K562 (cell line): Measurements from ENCODE around the gene NLE1. TPM values are rescaled to one million over a fixed set of nuclear protein-coding genes. Genes with fewer than 3 reads are reported as not detected.
A peak's percentile ranks its signal among the peaks of the same experiment; 100 is the strongest.

Source experiments
- ATAC-seq: fragments of 200-7000 bp; cut with Tn5 transposase; 3 replicates; pipeline ENCODE4 v1.9.1; 2020; ENCODE audit warnings: moderate library complexity
- BruUV-seq: library from RNA; stranded (reverse); fragments of 400-500 nt; replicated peaks from 2 replicates; lab custom pipeline; 2021; lab: Mats Ljungman, UMichigan
- CTCF ChIA-PET: fragments of 300-600 bp; formaldehyde crosslinking; extraction: SDS; loops from one replicate; lab custom pipeline; 2021; ENCODE audit warnings: low intra/inter-chr PET ratio; lab: Yijun Ruan, JAX
- POLR2A ChIA-PET: fragments of 300-600, 350-650 bp; sonication (Branson Sonifier 250); formaldehyde crosslinking; extraction: SDS; loops from one replicate; lab custom pipeline; 2021; ENCODE audit warnings: antibody characterized with exemption, inconsistent platforms; lab: Yijun Ruan, JAX
- DNase-seq, 4 experiments: peaks; one replicate each; pipeline versions ENCODE4 v3.0.0 to v3.0.0-alpha.2; 2011 to 2018; ENCODE audit warnings: low spot score in 3 of 4, mixed read lengths in 3 of 4; ENCODE audit errors: extremely low read depth in 1 of 4
- FAIRE-seq: peaks from 2 replicates; lab custom pipeline; 2011; peaks lifted over from hg19 to GRCh38; lab: Jason Lieb, UNC
- H2AFZ ChIP-seq: 2 replicates; pipeline ENCODE4 v1.6.0; 2011; ENCODE audit warnings: low read depth, low read length, control low read depth, inconsistent platforms
- H3K27ac ChIP-seq: fragments of 200-600 bp; 3 replicates; pipeline ENCODE4 v1.8.0; 2011; ENCODE audit warnings: low read depth, mild to moderate bottlenecking, control low read depth, inconsistent platforms, low read length, moderate library complexity, mixed read lengths; ENCODE audit errors: extremely low read depth
- H3K27me3 ChIP-seq, 2 experiments: fragments of 300-600 bp in 1 of 2; 2 replicates in 1 of 2; 3 replicates in 1 of 2; pipeline versions ENCODE4 v1.6.0 to v1.8.0; 2011; ENCODE audit warnings: inconsistent platforms in 2 of 2, low read length in 2 of 2, mild to moderate bottlenecking in 1 of 2, mixed read lengths in 1 of 2, moderate library complexity in 1 of 2; ENCODE audit not compliant: control insufficient read depth in 2 of 2, insufficient read depth in 2 of 2
- H3K36me3 ChIP-seq: fragments of 300-600 bp; 3 replicates; pipeline ENCODE4 v1.8.0; 2011; ENCODE audit warnings: mild to moderate bottlenecking, low read length, inconsistent platforms; ENCODE audit not compliant: control insufficient read depth, insufficient read depth
- H3K4me1 ChIP-seq, 2 experiments: fragments of 200-600 bp in 1 of 2; replicated peaks in 1 of 2; 2 replicates in 1 of 2; 3 replicates in 1 of 2; pipeline versions ENCODE4 v1.5.1 to v1.8.0; 2011; ENCODE audit warnings: inconsistent platforms in 2 of 2, low read length in 2 of 2, mild to moderate bottlenecking in 1 of 2, mixed read lengths in 1 of 2, moderate library complexity in 1 of 2; ENCODE audit not compliant: control insufficient read depth in 2 of 2, insufficient read depth in 2 of 2
- H3K4me2 ChIP-seq: 2 replicates; pipeline ENCODE4 v1.6.1; 2011; ENCODE audit warnings: low read length, control low read depth, inconsistent platforms, mixed read lengths; ENCODE audit not compliant: insufficient read depth
- H3K4me3 ChIP-seq: fragments of 200-600 bp; sonication (generic), shearing (Covaris generic); 2 replicates; pipeline ENCODE4 v1.5.1; 2016; ENCODE audit warnings: control low read depth, inconsistent platforms
- H3K79me2 ChIP-seq: fragments of 200-600 bp; 3 replicates; pipeline ENCODE4 v1.8.0; 2011; ENCODE audit warnings: low read length, inconsistent platforms; ENCODE audit not compliant: control insufficient read depth, insufficient read depth
- H3K9ac ChIP-seq, 2 experiments: 2 replicates each; pipeline versions ENCODE4 v1.6.0 to v1.6.1; 2011; ENCODE audit warnings: low read depth in 2 of 2, low read length in 2 of 2, control low read depth in 1 of 2, inconsistent platforms in 1 of 2, mild to moderate bottlenecking in 1 of 2, mixed read lengths in 1 of 2; ENCODE audit not compliant: insufficient read depth in 1 of 2
- H3K9me1 ChIP-seq: one replicate; pipeline ENCODE4 v1.6.0; 2011; ENCODE audit warnings: inconsistent platforms, mild to moderate bottlenecking, low read length, moderate library complexity; ENCODE audit not compliant: control insufficient read depth, insufficient read depth
- H3K9me3 ChIP-seq: replicated peaks from 2 replicates; pipeline ENCODE4 v1.5.1; 2011; ENCODE audit warnings: low read depth, low read length, inconsistent platforms; ENCODE audit not compliant: control insufficient read depth, insufficient read depth
- H4K20me1 ChIP-seq: replicated peaks from 2 replicates; pipeline ENCODE4 v1.6.1; 2011; ENCODE audit warnings: low read length, inconsistent platforms, mixed read lengths; ENCODE audit not compliant: control insufficient read depth, insufficient read depth
- CEBPB ChIP-seq: fragments of 450-650 bp; IDR thresholded peaks from 2 replicates; pipeline ENCODE4 v1.6.1; 2016; ENCODE audit warnings: missing genetic modification characterization, missing compliant biosample characterization
- CEBPG ChIP-seq, 3 experiments: fragments of 200-800 bp in 1 of 3; sonication (Bioruptor generic) in 1 of 3; sonication (generic) in 1 of 3; formaldehyde crosslinking in 1 of 3; IDR thresholded peaks in 2 of 3; conservative IDR thresholded peaks in 1 of 3; 2 replicates each; pipeline versions ENCODE4 v1.6.1 to v1.8.0; 2016 to 2022; ENCODE audit warnings: missing compliant biosample characterization in 2 of 3, missing genetic modification characterization in 2 of 3, mild to moderate bottlenecking in 1 of 3, missing genetic modification reagents in 1 of 3
- CXXC5 ChIP-seq: fragments of 250-450 bp; sonication (Bioruptor Pico); IDR thresholded peaks from 2 replicates; pipeline ENCODE4 v1.8.0; 2022; ENCODE audit warnings: inconsistent platforms, mild to moderate bottlenecking, moderate library complexity
- MCM5 ChIP-seq: fragments of 450-650 bp; IDR thresholded peaks from 2 replicates; pipeline ENCODE4 v1.6.1; 2016; ENCODE audit warnings: low read depth
- TBP ChIP-seq: optimal IDR thresholded peaks from 2 replicates; pipeline ENCODE3; 2011; ENCODE audit warnings: low read depth, low read length, improper control_type of control experiment
- WGBS: fragments of 100-300 bp; shearing (Covaris generic); methylation state at CpG from one replicate; pipeline ENCODE4 v1.1.6; 2016; ENCODE audit warnings: low coverage, mixed read lengths; ENCODE audit not compliant: insufficient coverage; ENCODE audit errors: missing lambda C conversion rate; 5-methylcytosine and 5-hydroxymethylcytosine counted together
- in situ Hi-C: fragments of 300-500 bp; cut with MboI; formaldehyde crosslinking; loops from 4 replicates; pipeline ENCODE4 v1.15.0; 2018; ENCODE audit warnings: inconsistent platforms, mixed read lengths
- intact Hi-C: fragments of 100-400 bp; cut with micrococcal nuclease; formaldehyde crosslinking; loops from 2 replicates; pipeline ENCODE4 v1.14.2; 2022
- polyA plus RNA-seq, 8 experiments: library from polyadenylated mRNA; depleted of rRNA in 4 of 8; stranded (reverse) in 5 of 8; unstranded in 3 of 8; fragments of >200 nt; fragmentation: Nextera tagmentation in 2 of 8; fragmentation: Illumina TruSeq in 1 of 8; extraction: Ambion mirVana in 2 of 8; extraction: Trizol in 1 of 8; gene quantifications; 2 replicates each; pipeline versions ENCODE4 v1.2.1 to v1.2.3, GENCODE V29; 2011 to 2014; ENCODE audit warnings: inconsistent platforms in 1 of 8, missing spikeins in 1 of 8
- total RNA-seq, 7 experiments: library from RNA; depleted of rRNA in 6 of 7; stranded (reverse); fragments of >200 nt in 6 of 7; fragmentation: Illumina TruSeq in 2 of 7; extraction: Trizol in 2 of 7; gene quantifications; 2 replicates each; pipeline versions ENCODE4 v1.2.1 to v1.2.3, GENCODE V29; 2011 to 2021; ENCODE audit warnings: low replicate concordance in 1 of 7

NLE1 gene
- total and polyA plus RNA-seq, 9 of the 15 experiments (the other 6 are each of a cell fraction or from before 2014, with no cell fraction given): 3.8 to 69.0 (median 29.4) TPM

DNA sequence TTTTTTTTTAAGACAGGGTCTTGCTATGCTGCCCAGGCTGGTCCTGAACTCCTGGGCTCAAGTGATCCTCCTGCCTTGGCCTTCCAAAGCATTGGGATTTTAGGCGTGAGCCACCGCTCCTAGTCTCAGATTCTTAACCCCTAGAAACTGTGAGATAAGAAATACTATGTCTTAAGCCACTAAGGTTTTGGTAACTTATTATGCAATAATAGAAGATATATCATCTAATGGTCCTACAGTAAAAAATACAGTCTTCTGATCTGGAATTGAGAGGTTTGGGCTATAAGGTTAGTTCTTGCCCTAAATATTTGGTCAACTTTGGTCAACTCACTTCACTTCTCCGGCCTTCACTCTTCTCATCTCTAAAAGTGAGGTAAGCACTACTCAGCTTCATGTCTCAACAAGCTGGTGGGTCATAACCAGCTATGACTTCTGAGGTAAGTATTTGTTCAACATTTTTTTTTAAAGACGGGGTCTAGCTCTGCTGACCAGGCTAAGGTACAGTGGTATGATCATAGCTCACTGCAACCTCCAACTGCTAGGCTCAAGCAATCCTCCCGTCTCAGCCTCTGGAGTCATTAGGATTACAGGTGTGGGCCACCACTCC, 37.2 kb downstream of the NLE1 start:
- no TSS peak for BruUV-seq
- TF ChIP-seq CEBPG (CRISPR knock-in tag; IDR thresholded peaks at IDR 0.05) (no peak), CEBPG (tag; conservative IDR thresholded peaks at IDR 0.05 in 1 of 2, IDR thresholded peaks at IDR 0.05 in 1 of 2) (peak in 1 of 2 experiments; percentile 61; a peak in 1 of 4 replicates), CXXC5 (CRISPR knock-in tag) (no peak), MCM5 (no peak), TBP (no peak), CEBPB (peak; percentile 51)
- peaks cover 43% of the 10 kb centered on the region; the same call in 2 of the 3 replicates for H3K36me3 ChIP-seq
- no peaks in the 10 kb centered on the region; a peak in 1 of 5 replicates for H3K4me1 ChIP-seq
- H3K4me2 ChIP-seq: no peak overlapping the region
- H3K9me3 ChIP-seq: no peaks in the 10 kb centered on the region
- in situ Hi-C loops: no loop called here
- H3K9ac ChIP-seq: no peak overlapping the region
- H3K4me3 ChIP-seq: no peak overlapping the region
- no peaks in the 10 kb centered on the region for H3K79me2 ChIP-seq
- no peak overlapping the region for H2AFZ ChIP-seq
- intact Hi-C loops: no loop called here
- no peak overlapping the region for H3K27ac ChIP-seq
- no peak for ATAC-seq
- CTCF ChIA-PET: no interaction called here
- DNase-seq: no peak
- FAIRE-seq: no peak
- POLR2A ChIA-PET: interaction anchor here (2.0 kb wide), 1 partner anchor 11 kb away, joined by 9 read pairs; no protein-coding TSS in a partner anchor
- H3K27me3 ChIP-seq: no peaks in the 10 kb centered on the region
- H4K20me1 ChIP-seq: no peaks in the 10 kb centered on the region
- H3K9me1 ChIP-seq: no peaks in the 10 kb centered on the region
- 90% methylated on average over 5 of the region's 5 CpGs for WGBS
